Peyer's patch (tissue), 4 donors: ENCODE measurements around the gene PCDHA5.

Source experiments
- POLR2A ChIP-seq, 2 donors: fragments of 450-650 bp; IDR thresholded peaks; one replicate each; pipeline ENCODE4 v1.5.1; 2017; ENCODE audit warnings: antibody characterized with exemption in 2 of 2, mild to moderate bottlenecking in 2 of 2, moderate library complexity in 2 of 2
- TF ChIP-seq, protein P1 (sequence below), 6 experiments: fragments of 450-650 bp in 4 of 6; fragments of 200-600 bp in 2 of 6; sonication (generic) in 1 of 6; IDR thresholded peaks; one replicate each; pipeline ENCODE4 v1.5.1; 2017 to 2019; ENCODE audit warnings: antibody characterized with exemption in 6 of 6, mild to moderate bottlenecking in 3 of 6, moderate library complexity in 1 of 6

DNA sequence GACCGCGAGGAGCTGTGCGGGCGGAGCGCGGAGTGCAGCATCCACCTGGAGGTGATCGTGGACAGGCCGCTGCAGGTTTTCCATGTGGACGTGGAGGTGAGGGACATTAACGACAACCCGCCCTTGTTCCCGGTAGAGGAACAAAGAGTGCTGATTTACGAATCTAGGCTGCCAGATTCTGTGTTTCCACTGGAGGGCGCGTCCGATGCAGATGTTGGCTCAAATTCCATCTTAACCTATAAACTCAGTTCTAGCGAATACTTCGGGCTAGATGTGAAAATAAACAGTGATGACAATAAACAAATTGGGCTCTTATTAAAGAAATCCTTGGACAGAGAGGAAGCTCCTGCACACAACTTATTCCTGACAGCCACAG, 6.9 kb downstream of the PCDHA5 start:
- no peak for TF ChIP-seq POLR2A (IDR thresholded peaks at IDR 0.05)
- TF ChIP-seq, protein P1, sequence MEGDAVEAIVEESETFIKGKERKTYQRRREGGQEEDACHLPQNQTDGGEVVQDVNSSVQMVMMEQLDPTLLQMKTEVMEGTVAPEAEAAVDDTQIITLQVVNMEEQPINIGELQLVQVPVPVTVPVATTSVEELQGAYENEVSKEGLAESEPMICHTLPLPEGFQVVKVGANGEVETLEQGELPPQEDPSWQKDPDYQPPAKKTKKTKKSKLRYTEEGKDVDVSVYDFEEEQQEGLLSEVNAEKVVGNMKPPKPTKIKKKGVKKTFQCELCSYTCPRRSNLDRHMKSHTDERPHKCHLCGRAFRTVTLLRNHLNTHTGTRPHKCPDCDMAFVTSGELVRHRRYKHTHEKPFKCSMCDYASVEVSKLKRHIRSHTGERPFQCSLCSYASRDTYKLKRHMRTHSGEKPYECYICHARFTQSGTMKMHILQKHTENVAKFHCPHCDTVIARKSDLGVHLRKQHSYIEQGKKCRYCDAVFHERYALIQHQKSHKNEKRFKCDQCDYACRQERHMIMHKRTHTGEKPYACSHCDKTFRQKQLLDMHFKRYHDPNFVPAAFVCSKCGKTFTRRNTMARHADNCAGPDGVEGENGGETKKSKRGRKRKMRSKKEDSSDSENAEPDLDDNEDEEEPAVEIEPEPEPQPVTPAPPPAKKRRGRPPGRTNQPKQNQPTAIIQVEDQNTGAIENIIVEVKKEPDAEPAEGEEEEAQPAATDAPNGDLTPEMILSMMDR (IDR thresholded peaks at IDR 0.05), result no peak
